H1 (cell line): ENCODE data around the gene ABCC4. TPM values are rescaled to one million over a fixed set of nuclear protein-coding genes. Genes with fewer than 3 reads are reported as not detected.

Source experiments
- CTCF ChIA-PET: fragments of 300-600 bp; sonication (Branson Sonifier 250); formaldehyde crosslinking; loops from one replicate; lab custom pipeline; 2021; ENCODE audit not compliant: partially characterized antibody; lab: Charles Lee
- POLR2A ChIA-PET: fragments of 300-600 bp; sonication (Branson Sonifier 250); formaldehyde crosslinking; loops from one replicate; lab custom pipeline; 2021; ENCODE audit warnings: inconsistent platforms; ENCODE audit not compliant: partially characterized antibody; lab: Charles Lee
- DNase-seq, 2 experiments: peaks; one replicate each; pipeline versions ENCODE4 v3.0.0 to v3.0.0-alpha.2; 2010 to 2022; ENCODE audit warnings: low spot score in 2 of 2, low read depth in 1 of 2, mixed read lengths in 1 of 2
- FAIRE-seq: peaks from 2 replicates; lab custom pipeline; 2011; peaks lifted over from hg19 to GRCh38; lab: Jason Lieb, UNC
- H2AFZ ChIP-seq: 2 replicates; pipeline ENCODE4 v1.8.1; 2012; ENCODE audit warnings: low read length, inconsistent platforms
- H2AK5ac ChIP-seq: 2 replicates; pipeline ENCODE4 v1.6.1; 2013; ENCODE audit warnings: low read depth, low read length
- H2BK120ac ChIP-seq: replicated peaks from 2 replicates; pipeline ENCODE3; 2013; ENCODE audit warnings: low read depth, low read length, inconsistent platforms
- H2BK12ac ChIP-seq: 2 replicates; pipeline ENCODE4 v1.6.1; 2013; ENCODE audit warnings: low read depth, low read length
- H2BK15ac ChIP-seq: 2 replicates; pipeline ENCODE4 v1.6.1; 2013; ENCODE audit warnings: low read length
- H2BK20ac ChIP-seq: 2 replicates; pipeline ENCODE4 v1.6.1; 2013; ENCODE audit warnings: low read length
- H2BK5ac ChIP-seq: 2 replicates; pipeline ENCODE4 v1.6.1; 2013; ENCODE audit warnings: low read depth, low read length
- H3K14ac ChIP-seq: 2 replicates; pipeline ENCODE4 v1.6.1; 2013; ENCODE audit warnings: inconsistent platforms; ENCODE audit not compliant: insufficient read length
- H3K18ac ChIP-seq: 2 replicates; pipeline ENCODE4 v1.6.1; 2013; ENCODE audit warnings: low read length; ENCODE audit errors: extremely low read depth
- H3K23ac ChIP-seq: 2 replicates; pipeline ENCODE4 v1.6.1; 2013; ENCODE audit warnings: inconsistent platforms; ENCODE audit not compliant: insufficient read length
- H3K23me2 ChIP-seq: 2 replicates; pipeline ENCODE4 v1.6.1; 2013; ENCODE audit warnings: low read depth, low read length
- H3K27ac ChIP-seq: 2 replicates; pipeline ENCODE4 v1.6.1; 2011; ENCODE audit warnings: low read depth, low read length, inconsistent platforms
- H3K27me3 ChIP-seq, 4 experiments: replicated peaks in 1 of 4; 1 replicate in 1 of 4; 2 replicates in 3 of 4; pipeline versions ENCODE4 v1.6.1 to v1.8.1; 2011 to 2013; ENCODE audit warnings: low read length in 3 of 4, mild to moderate bottlenecking in 3 of 4, inconsistent platforms in 2 of 4, mixed read lengths in 2 of 4, moderate library complexity in 1 of 4; ENCODE audit not compliant: control insufficient read depth in 3 of 4, insufficient read depth in 3 of 4; ENCODE audit errors: extremely low read depth in 1 of 4
- H3K36me3 ChIP-seq, 4 experiments: 2 replicates each; pipeline versions ENCODE4 v1.6.1 to v1.8.1; 2011 to 2013; ENCODE audit warnings: mild to moderate bottlenecking in 4 of 4, low read length in 3 of 4, moderate library complexity in 2 of 4, control low read depth in 1 of 4, inconsistent platforms in 1 of 4; ENCODE audit not compliant: insufficient read depth in 4 of 4, control insufficient read depth in 2 of 4
- H3K4ac ChIP-seq: replicated peaks from 2 replicates; pipeline ENCODE3; 2013; ENCODE audit warnings: low read length, low read depth, mixed read lengths, inconsistent platforms; ENCODE audit not compliant: insufficient read length
- H3K4me1 ChIP-seq, 4 experiments: replicated peaks in 1 of 4; 1 replicate in 1 of 4; 2 replicates in 3 of 4; pipeline versions ENCODE4 v1.6.1 to v1.8.1; 2011 to 2013; ENCODE audit warnings: low read length in 3 of 4, inconsistent platforms in 2 of 4, mixed read lengths in 1 of 4; ENCODE audit not compliant: insufficient read depth in 4 of 4, control insufficient read depth in 3 of 4
- H3K4me2 ChIP-seq, 2 experiments: 2 replicates each; pipeline versions ENCODE4 v1.6.1 to v1.8.1; 2011 to 2013; ENCODE audit warnings: low read depth in 2 of 2, low read length in 2 of 2, control low read depth in 1 of 2, inconsistent platforms in 1 of 2, mild to moderate bottlenecking in 1 of 2; ENCODE audit not compliant: insufficient read depth in 1 of 2
- H3K4me3 ChIP-seq, 4 experiments: fragments of 200-600, 300-600 bp in 1 of 4; sonication (generic), shearing (Covaris generic), sonication (Bioruptor Twin) in 1 of 4; 2 replicates each; pipeline versions ENCODE4 v1.5.1 to v1.8.1; 2011 to 2016; ENCODE audit warnings: low read length in 4 of 4, low read depth in 3 of 4, control low read depth in 2 of 4, inconsistent platforms in 2 of 4, mild to moderate bottlenecking in 2 of 4, mixed read lengths in 1 of 4, moderate library complexity in 1 of 4; ENCODE audit not compliant: insufficient read depth in 2 of 4; ENCODE audit errors: extremely low read depth in 1 of 4
- H3K56ac ChIP-seq: replicated peaks from 2 replicates; pipeline ENCODE3; 2013; ENCODE audit warnings: low read depth, mild to moderate bottlenecking, mixed read lengths, low read length, inconsistent platforms; ENCODE audit not compliant: insufficient read length
- H3K79me1 ChIP-seq: 2 replicates; pipeline ENCODE4 v1.6.1; 2013; ENCODE audit warnings: low read depth, low read length, control low read depth
- H3K79me2 ChIP-seq, 2 experiments: 2 replicates each; pipeline versions ENCODE4 v1.6.1 to v1.8.1; 2012 to 2013; ENCODE audit warnings: low read length in 2 of 2, mild to moderate bottlenecking in 2 of 2, inconsistent platforms in 1 of 2; ENCODE audit not compliant: insufficient read depth in 2 of 2, control insufficient read depth in 1 of 2
- H3K9ac ChIP-seq, 4 experiments: replicated peaks in 1 of 4; 1 replicate in 1 of 4; 2 replicates in 3 of 4; pipeline versions ENCODE4 v1.6.1 to v1.8.1; 2011 to 2013; ENCODE audit warnings: low read depth in 3 of 4, low read length in 3 of 4, control low read depth in 2 of 4, mild to moderate bottlenecking in 2 of 4, moderate library complexity in 2 of 4, inconsistent platforms in 1 of 4; ENCODE audit errors: extremely low read depth in 1 of 4
- H3K9me3 ChIP-seq, 2 experiments: 2 replicates each; pipeline versions ENCODE4 v1.6.1 to v1.8.1; 2012 to 2013; ENCODE audit warnings: mild to moderate bottlenecking in 2 of 2, moderate library complexity in 2 of 2, control low read depth in 1 of 2, inconsistent platforms in 1 of 2, low read depth in 1 of 2, low read length in 1 of 2, mixed read lengths in 1 of 2; ENCODE audit not compliant: insufficient read depth in 2 of 2
- H4K20me1 ChIP-seq, 2 experiments: replicated peaks in 1 of 2; 2 replicates each; pipeline versions ENCODE3 to v1.8.1; 2011 to 2013; ENCODE audit warnings: inconsistent platforms in 2 of 2, low read length in 2 of 2, mild to moderate bottlenecking in 1 of 2; ENCODE audit not compliant: insufficient read depth in 2 of 2, control insufficient read depth in 1 of 2
- H4K5ac ChIP-seq: 2 replicates; pipeline ENCODE4 v1.6.1; 2013; ENCODE audit warnings: low read length, low read depth, mixed read lengths, inconsistent platforms; ENCODE audit not compliant: insufficient read length
- H4K8ac ChIP-seq: 2 replicates; pipeline ENCODE4 v1.8.0; 2013; ENCODE audit warnings: mild to moderate bottlenecking, moderate library complexity, low read length, inconsistent platforms; ENCODE audit not compliant: insufficient read depth; ENCODE audit errors: extremely low read depth
- H4K91ac ChIP-seq: replicated peaks from 2 replicates; pipeline ENCODE3; 2013; ENCODE audit warnings: low read length, mixed read lengths, inconsistent platforms; ENCODE audit not compliant: insufficient read length
- CHD1 ChIP-seq: IDR thresholded peaks from 2 replicates; pipeline ENCODE4 v1.6.1; 2012; ENCODE audit warnings: low read depth, low read length, improper control_type of control experiment
- CHD2 ChIP-seq: IDR thresholded peaks from 2 replicates; pipeline ENCODE4 v1.6.1; 2012; ENCODE audit warnings: low read length, improper control_type of control experiment
- SP4 ChIP-seq: IDR thresholded peaks from 2 replicates; pipeline ENCODE4 v1.6.1; 2012; ENCODE audit warnings: low read length, inconsistent platforms
- TAF1 ChIP-seq: IDR thresholded peaks from 2 replicates; pipeline ENCODE4 v1.6.1; 2011; ENCODE audit warnings: mild to moderate bottlenecking, low read depth, low read length
- TAF7 ChIP-seq: optimal IDR thresholded peaks from 2 replicates; pipeline ENCODE3; 2011; ENCODE audit warnings: low read depth, mild to moderate bottlenecking, inconsistent platforms, low read length, moderate library complexity, borderline replicate concordance
- WGBS, 2 experiments: shearing (Covaris generic) in 1 of 2; methylation state at CpG; one replicate each; pipeline versions ENCODE4 v1.1.6 to v1.1.7; 2013 to 2015; ENCODE audit warnings: low lambda C conversion rate in 2 of 2, mixed read lengths in 2 of 2, inconsistent platforms in 1 of 2, low coverage in 1 of 2, missing lambda C conversion rate in 1 of 2; ENCODE audit not compliant: insufficient replicate concordance in 2 of 2, insufficient coverage in 1 of 2, insufficient read length in 1 of 2; ENCODE audit errors: extremely low coverage in 1 of 2, missing lambda C conversion rate in 1 of 2; 5-methylcytosine and 5-hydroxymethylcytosine counted together
- polyA plus RNA-seq, 7 experiments: library from polyadenylated mRNA; depleted of rRNA in 3 of 7; stranded (reverse) in 5 of 7; unstranded in 2 of 7; fragments of >200 nt in 5 of 7; fragments of 200-250 nt in 2 of 7; gene quantifications; 1 replicate in 5 of 7; 2 replicates in 1 of 7; 4 replicates in 1 of 7; pipeline versions ENCODE4 v1.2.1 to v1.2.3, GENCODE V29; 2011 to 2013; ENCODE audit warnings: missing spikeins in 2 of 7, mixed read lengths in 2 of 7
- total RNA-seq: library from RNA; stranded (reverse); fragmentation: NEBNext Ultra II Directional; extraction: Animal tissue kit (Norgen Biotek cat#: 25700); gene quantifications from 2 replicates; pipeline ENCODE4 v1.2.1, GENCODE V29; 2021

ABCC4 gene
- total and polyA plus RNA-seq, 2 of the 8 experiments (the other 6 are each of a cell fraction or from before 2014, with no cell fraction given): 4.0 to 14.1 TPM

- Histone ChIP-seq H3K4me1 (no peaks in the 10 kb centered on the region), H2BK12ac (no peak overlapping the region), H3K27me3 (no peaks in the 10 kb centered on the region), H3K4me3 (no peak overlapping the region), H4K8ac (no peak overlapping the region), H3K4me2 (no peak overlapping the region), H3K9ac (no peak overlapping the region), H2BK5ac (no peak overlapping the region), H3K27ac (no peak overlapping the region), H3K23me2 (no peaks in the 10 kb centered on the region), H3K79me1 (no peaks in the 10 kb centered on the region), H3K9me3 (no peaks in the 10 kb centered on the region), H3K23ac (no peak overlapping the region), H3K18ac (no peak overlapping the region), H3K56ac (no peak overlapping the region), H3K36me3 (no peaks in the 10 kb centered on the region), H4K5ac (no peak overlapping the region), H2BK20ac (no peak overlapping the region), H4K91ac (no peak overlapping the region), H2BK120ac (no peak overlapping the region), H2AFZ (no peak overlapping the region), H3K4ac (no peak overlapping the region), H3K79me2 (no peaks in the 10 kb centered on the region), H2AK5ac (no peak overlapping the region), H2BK15ac (no peak overlapping the region), H3K14ac (no peak overlapping the region), H4K20me1 (peaks cover 0 to 2% of the 10 kb centered on the region in 2 experiments)
- DNase-seq (no peak), FAIRE-seq (no peak)
- TF ChIP-seq CHD1 (no peak), SP4 (no peak), TAF7 (no peak), CHD2 (no peak), TAF1 (no peak)
- ChIA-PET POLR2A (no interaction called here), CTCF (interaction anchor here (0.6 to 1.2 kb wide), 5 partner anchors 33 to 118 kb away, joined by 3 to 7 read pairs (median 4); no protein-coding TSS in a partner anchor)
- 100% methylated on average over 1 of the region's 1 CpG; no CpG with 5 or more reads in 1 of the 2 experiments for WGBS, 2 experiments
These were observed 59.9 kb downstream of the ABCC4 start for GRCh38 chr13:95241321-95241720.
